A375 (cell line): ENCODE measurements around the gene RPS2. TPM values are rescaled to one million over a fixed set of nuclear protein-coding genes. Genes with fewer than 3 reads are reported as not detected.

Experiments used
- small RNA-seq: library from RNA; depleted of rRNA; stranded (forward); fragments of <200 nt; gene quantifications from one replicate; pipeline ENCODE3, GENCODE V24; 2014
- total RNA-seq: library from RNA; depleted of rRNA; stranded (reverse); fragments of >200 nt; shearing (Covaris generic); gene quantifications from 2 replicates; pipeline ENCODE4 v1.2.3, GENCODE V29; 2014; rRNA removed

Gene RPS2
- 4,459 and 5,166 TPM in 2 replicates for total RNA-seq

GRCh38 chr16:1964506-1965395, at the start of gene RPS2:
Gene RPS2, minus strand, starts transcription at chr16:1964826. Its CDS starts 201 bp downstream, at chr16:1964625.

GRCh38 chr16:2009791-2010510, 45.3 kb upstream of the RPS2 start, which contains the start of gene ZNF598:
Gene ZNF598, minus strand, starts transcription at chr16:2009821.

GRCh38 chr16:1989209-1990100, 24.8 kb upstream of the RPS2 start, which contains the start of gene SYNGR3:
Gene SYNGR3, plus strand, starts transcription at chr16:1989970. Its CDS starts 133 bp downstream, at chr16:1990103.

GRCh38 chr16:1983544-1984346, 19.1 kb upstream of the RPS2 start, which contains the start of gene GFER:
Gene GFER, plus strand, starts transcription at chr16:1984193. Its CDS starts 26 bp downstream, at chr16:1984219.

GRCh38 chr16:1981398-1981836, 16.8 kb upstream of the RPS2 start, which contains the start of gene NOXO1:
Gene NOXO1, minus strand, starts transcription at chr16:1981469. Its CDS starts 290 bp downstream, at chr16:1981179.

GRCh38 chr16:1971796-1972489, 7.3 kb upstream of the RPS2 start, which contains the start of gene TBL3:
Gene TBL3, plus strand, starts transcription at chr16:1972053. Its CDS starts 112 bp downstream, at chr16:1972165.

GRCh38 chr16:1966460-1966859, 1.8 kb upstream of the RPS2 start, which contains the start of gene RNF151:
Gene RNF151, plus strand, starts transcription at chr16:1966856. Its CDS starts 26 bp downstream, at chr16:1966882.

GRCh38 chr16:1959269-1960039, 5.2 kb downstream of the RPS2 start, which contains the start of gene NDUFB10:
Gene NDUFB10, plus strand, starts transcription at chr16:1959538. Its CDS starts 87 bp downstream, at chr16:1959625.

GRCh38 chr16:1942810-1943726, 21.6 kb downstream of the RPS2 start, which contains the start of gene MSRB1:
Gene MSRB1, minus strand, starts transcription at chr16:1943199. Its CDS starts 43 bp downstream, at chr16:1943156.

GRCh38 chr16:1918351-1919326, 46.0 kb downstream of the RPS2 start, which contains the start of gene HS3ST6:
Gene HS3ST6, minus strand, starts transcription at chr16:1918415. Its CDS starts 92 bp downstream, at chr16:1918323.

Small RNAs within 50 kb of the gene (small RNA-seq; reads per million reads assigned to genes)
- gene AC005363.2, result not detected
- not detected for gene RN7SL219P
- not detected for gene SNORA10
- not detected for gene SNORA64

Other genes with a start within 250 kb of the RPS2 start
- 89.3 and 122 TPM in 2 replicates for gene NME3, start 193.3 kb downstream of the RPS2 start, total RNA-seq
- 21.4 and 22.7 TPM in 2 replicates for gene EME2, start 192.0 kb downstream of the RPS2 start, total RNA-seq
- 187 and 223 TPM in 2 replicates for gene MRPS34, start 191.7 kb downstream of the RPS2 start, total RNA-seq
- gene SPSB3, start 182.3 kb downstream of the RPS2 start, total RNA-seq, result 51.4 and 57.6 TPM in 2 replicates
- 132 and 137 TPM in 2 replicates for gene NUBP2, start 181.9 kb downstream of the RPS2 start, total RNA-seq
- 0.29 TPM in 1 of 2 replicates, not detected in the other for gene IGFALS, start 171.1 kb downstream of the RPS2 start, total RNA-seq
- 113 and 133 TPM in 2 replicates for gene HAGH, start 138.0 kb downstream of the RPS2 start, total RNA-seq
- gene FAHD1, start 137.6 kb downstream of the RPS2 start, total RNA-seq, result 30.1 and 30.2 TPM in 2 replicates
- not detected in 2 replicates for gene MEIOB, start 92.7 kb downstream of the RPS2 start, total RNA-seq
- gene HS3ST6, start 46.4 kb downstream of the RPS2 start, total RNA-seq, result not detected in 2 replicates
- 8.5 and 10.2 TPM in 2 replicates for gene MSRB1, start 21.6 kb downstream of the RPS2 start, total RNA-seq
- not detected in 2 replicates for gene RPL3L, start 10.1 kb downstream of the RPS2 start, total RNA-seq
- 551 and 557 TPM in 2 replicates for gene NDUFB10, start 5.3 kb downstream of the RPS2 start, total RNA-seq
- gene RNF151, start 2.0 kb upstream of the RPS2 start, total RNA-seq, result not detected in 2 replicates
- gene TBL3, start 7.2 kb upstream of the RPS2 start, total RNA-seq, result 72.8 and 74.0 TPM in 2 replicates
- 0.23 TPM in 1 of 2 replicates, not detected in the other for gene NOXO1, start 16.6 kb upstream of the RPS2 start, total RNA-seq
- gene GFER, start 19.4 kb upstream of the RPS2 start, total RNA-seq, result 46.0 and 50.1 TPM in 2 replicates
- gene SYNGR3, start 25.1 kb upstream of the RPS2 start, total RNA-seq, result 1.6 and 2.0 TPM in 2 replicates
- 59.6 and 76.5 TPM in 2 replicates for gene ZNF598, start 45.0 kb upstream of the RPS2 start, total RNA-seq
- gene NPW, start 55.0 kb upstream of the RPS2 start, total RNA-seq, result 1.0 and 1.5 TPM in 2 replicates
- gene NHERF2, start 62.1 kb upstream of the RPS2 start, total RNA-seq, result 113 and 117 TPM in 2 replicates
- 58.6 and 71.2 TPM in 2 replicates for gene NTHL1, start 83.0 kb upstream of the RPS2 start, total RNA-seq
- gene TSC2, start 83.2 kb upstream of the RPS2 start, total RNA-seq, result 75.3 and 90.4 TPM in 2 replicates
- 90.3 and 104 TPM in 2 replicates for gene PKD1, start 171.1 kb upstream of the RPS2 start, total RNA-seq
- 9.0 and 16.0 TPM in 2 replicates for gene RAB26, start 183.8 kb upstream of the RPS2 start, total RNA-seq
- 71.3 and 72.5 TPM in 2 replicates for gene TRAF7, start 191.0 kb upstream of the RPS2 start, total RNA-seq
- gene CASKIN1, start 231.8 kb upstream of the RPS2 start, total RNA-seq, result 1.1 and 1.4 TPM in 2 replicates
- 44.6 and 65.4 TPM in 2 replicates for gene MLST8, start 240.6 kb upstream of the RPS2 start, total RNA-seq
- 1.3 and 3.0 TPM in 2 replicates for gene BRICD5, start 246.0 kb upstream of the RPS2 start, total RNA-seq